ENCODE measurements around the gene LMF1.

GRCh38 chr16:878886-879285, 91.9 kb downstream of the LMF1 start:
- TF ChIP-seq, protein P1, sequence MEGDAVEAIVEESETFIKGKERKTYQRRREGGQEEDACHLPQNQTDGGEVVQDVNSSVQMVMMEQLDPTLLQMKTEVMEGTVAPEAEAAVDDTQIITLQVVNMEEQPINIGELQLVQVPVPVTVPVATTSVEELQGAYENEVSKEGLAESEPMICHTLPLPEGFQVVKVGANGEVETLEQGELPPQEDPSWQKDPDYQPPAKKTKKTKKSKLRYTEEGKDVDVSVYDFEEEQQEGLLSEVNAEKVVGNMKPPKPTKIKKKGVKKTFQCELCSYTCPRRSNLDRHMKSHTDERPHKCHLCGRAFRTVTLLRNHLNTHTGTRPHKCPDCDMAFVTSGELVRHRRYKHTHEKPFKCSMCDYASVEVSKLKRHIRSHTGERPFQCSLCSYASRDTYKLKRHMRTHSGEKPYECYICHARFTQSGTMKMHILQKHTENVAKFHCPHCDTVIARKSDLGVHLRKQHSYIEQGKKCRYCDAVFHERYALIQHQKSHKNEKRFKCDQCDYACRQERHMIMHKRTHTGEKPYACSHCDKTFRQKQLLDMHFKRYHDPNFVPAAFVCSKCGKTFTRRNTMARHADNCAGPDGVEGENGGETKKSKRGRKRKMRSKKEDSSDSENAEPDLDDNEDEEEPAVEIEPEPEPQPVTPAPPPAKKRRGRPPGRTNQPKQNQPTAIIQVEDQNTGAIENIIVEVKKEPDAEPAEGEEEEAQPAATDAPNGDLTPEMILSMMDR (IDR thresholded peaks at IDR 0.05), result no peak
- TF ChIP-seq POLR2A (IDR thresholded peaks at IDR 0.05) (no peak), POLR2AphosphoS5 (IDR thresholded peaks at IDR 0.05; ENCODE audit: insufficient read depth in 1 of 2, low read depth in 1 of 2) (no peak)

Data from vagina (tissue), 2 donors.